Brain pericyte (primary cell): ENCODE data around the gene CABCOCO1.
"Not testable (repeated sequence)": the region's sequence is repeated elsewhere in the genome, so short reads cannot be mapped to it uniquely, and the experiment has no call there.

Source experiments
- DNase-seq: peaks from one replicate; pipeline ENCODE4 v3.0.0-alpha.2; 2012; ENCODE audit warnings: low read depth, low spot score

The CABCOCO1 gene

DNA sequence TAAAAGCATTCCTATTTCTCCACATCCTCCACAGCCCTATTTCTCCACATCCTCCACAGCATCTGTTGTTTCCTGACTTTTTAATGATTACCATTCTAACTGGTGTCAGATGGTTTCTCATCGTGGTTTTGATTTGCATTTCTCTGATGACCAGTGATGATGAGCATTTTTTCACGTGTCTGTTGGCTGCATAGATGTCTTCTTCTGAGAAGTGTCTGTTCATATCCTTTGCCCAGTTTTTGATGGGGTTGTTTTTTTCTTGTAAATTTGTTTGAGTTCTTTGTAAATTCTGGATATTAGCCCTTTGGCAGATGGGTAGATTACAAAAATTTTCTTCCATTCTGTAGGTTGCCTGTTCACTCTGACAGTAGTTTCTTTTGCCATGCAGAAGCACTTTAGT, 49.4 kb downstream of the CABCOCO1 start:
- DNase-seq, result not testable (repeated sequence)

DNA sequence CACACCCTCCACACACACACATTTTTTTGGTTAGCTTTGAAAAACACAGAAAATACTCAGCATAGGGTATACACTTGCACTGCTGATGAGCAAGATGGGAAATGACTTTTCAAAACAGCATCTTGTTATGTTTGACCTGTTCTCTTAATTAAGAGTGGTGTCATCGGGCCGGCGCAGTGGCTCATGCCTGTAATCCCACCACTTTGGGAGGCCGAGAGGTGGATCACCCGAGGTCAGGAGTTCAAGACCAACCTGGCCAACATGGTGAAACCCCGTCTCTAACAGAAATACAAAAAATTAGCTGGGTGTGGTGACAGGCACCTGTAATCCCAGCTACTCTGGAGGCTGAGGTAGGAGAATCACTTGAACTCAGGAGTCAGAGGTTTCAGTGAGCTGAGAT, 56.7 kb downstream of the CABCOCO1 start:
- DNase-seq, result not testable (repeated sequence)

DNA sequence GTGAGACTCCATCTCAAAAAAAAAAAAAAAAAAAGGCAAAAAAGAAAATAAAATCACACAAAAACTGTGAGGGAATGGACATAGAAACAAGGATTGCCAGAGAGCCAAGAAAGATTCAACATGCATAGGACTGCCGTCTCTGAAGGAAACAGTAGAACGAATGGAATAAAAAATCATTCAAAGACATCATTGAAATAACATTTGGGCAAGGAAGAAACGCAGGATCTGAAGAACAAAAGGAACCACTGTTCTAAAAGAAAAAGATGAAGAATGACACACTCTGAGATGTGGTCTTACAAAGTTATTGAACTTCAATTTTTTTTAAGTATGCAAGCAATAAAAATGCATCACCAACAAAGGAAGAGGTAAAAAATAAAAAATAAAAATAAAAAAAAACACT, 57.2 kb downstream of the CABCOCO1 start:
- no peak for DNase-seq

DNA sequence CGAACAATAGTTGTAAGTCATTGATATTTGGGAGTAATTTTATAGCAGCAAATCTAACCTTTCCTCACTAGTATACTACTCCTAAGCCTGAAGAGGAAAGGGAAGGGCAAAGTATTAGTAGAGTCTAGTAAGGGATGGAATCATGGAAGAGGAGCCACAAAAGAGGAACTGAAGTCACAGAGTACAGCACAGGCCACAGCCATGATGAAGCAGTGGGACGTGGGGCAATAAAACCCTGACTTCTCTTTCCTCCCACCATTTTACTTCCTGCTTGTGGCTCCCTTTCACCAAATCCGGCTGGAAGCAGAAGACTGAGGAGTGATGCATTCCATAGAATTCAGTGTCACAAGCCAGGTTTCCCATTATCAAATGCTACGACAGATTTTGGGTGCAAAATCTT, 58.7 kb downstream of the CABCOCO1 start:
- no peak for DNase-seq

DNA sequence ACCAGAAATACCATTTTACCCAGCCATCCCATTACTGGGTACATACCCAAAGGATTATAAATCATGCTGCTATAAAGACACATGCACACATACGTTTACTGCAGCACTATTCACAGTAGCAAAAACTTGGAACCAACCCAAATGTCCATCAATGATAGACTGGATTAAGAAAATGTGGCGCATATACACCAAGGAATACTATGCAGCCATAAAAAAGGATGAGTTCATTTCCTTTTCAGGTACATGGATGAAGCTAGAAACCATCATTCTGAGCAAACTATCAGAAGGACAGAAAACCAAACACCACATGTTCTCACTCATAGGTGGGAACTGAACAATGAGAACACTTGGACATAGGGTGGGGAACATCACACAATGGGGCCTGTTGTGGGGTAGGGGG, 62.5 kb downstream of the CABCOCO1 start:
- DNase-seq, result not testable (repeated sequence)

DNA sequence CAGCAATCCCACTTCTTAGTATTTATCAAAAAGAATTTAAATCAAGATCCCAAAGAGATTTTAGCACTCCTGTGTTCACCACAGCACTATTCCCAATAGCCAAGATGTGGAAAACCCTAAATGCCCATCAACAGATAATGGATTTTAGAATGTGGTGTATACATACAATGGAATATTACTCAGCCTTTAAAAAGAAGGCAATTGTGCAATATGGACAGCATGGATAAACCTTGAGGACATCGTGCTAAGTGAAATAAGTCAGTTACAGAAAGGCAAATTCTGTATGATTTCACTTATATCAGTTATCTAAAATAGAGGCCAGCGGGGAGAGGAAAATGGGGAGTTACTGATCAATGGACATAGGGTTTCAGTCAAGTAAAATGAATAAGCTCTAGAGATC, 66.9 kb downstream of the CABCOCO1 start:
- no peak for DNase-seq

DNA sequence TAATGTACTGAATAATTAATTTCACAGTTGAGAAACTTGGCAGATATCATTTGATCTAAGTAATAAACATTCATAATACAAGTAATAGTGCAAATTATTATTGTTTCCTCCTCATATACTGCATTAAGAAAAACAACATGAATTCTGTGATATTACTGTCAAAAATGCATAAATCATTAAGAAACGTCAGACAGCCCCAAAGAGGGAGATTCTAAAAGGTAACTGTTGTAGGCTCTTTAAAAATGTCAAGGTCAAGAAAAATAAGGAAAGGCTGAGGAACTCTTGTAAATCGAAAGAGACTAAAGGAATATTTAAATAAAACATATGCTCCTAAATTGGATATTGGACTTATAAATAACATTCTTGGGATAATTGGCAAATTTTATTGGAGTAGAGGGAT, 67.9 kb downstream of the CABCOCO1 start:
- DNase-seq, result no peak

DNA sequence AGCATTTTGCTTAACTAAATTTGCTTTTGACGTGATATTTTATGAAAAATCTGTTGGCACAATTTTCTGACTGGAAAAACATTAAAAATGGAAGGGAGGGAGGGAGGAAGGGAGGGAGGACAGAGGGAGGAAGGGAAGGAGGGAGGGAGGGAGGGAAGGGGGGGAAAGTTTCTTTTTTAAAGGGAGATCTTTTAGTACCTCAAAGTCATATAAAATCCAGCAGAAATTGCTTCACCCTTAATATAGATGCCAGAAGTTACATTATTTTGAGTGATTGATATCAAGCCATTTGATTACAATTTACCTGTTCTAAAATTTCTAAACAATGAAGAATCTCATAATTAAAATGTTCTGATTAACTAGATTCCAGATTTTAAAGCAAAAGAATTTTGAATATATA, 68.9 kb downstream of the CABCOCO1 start:
- no peak for DNase-seq

DNA sequence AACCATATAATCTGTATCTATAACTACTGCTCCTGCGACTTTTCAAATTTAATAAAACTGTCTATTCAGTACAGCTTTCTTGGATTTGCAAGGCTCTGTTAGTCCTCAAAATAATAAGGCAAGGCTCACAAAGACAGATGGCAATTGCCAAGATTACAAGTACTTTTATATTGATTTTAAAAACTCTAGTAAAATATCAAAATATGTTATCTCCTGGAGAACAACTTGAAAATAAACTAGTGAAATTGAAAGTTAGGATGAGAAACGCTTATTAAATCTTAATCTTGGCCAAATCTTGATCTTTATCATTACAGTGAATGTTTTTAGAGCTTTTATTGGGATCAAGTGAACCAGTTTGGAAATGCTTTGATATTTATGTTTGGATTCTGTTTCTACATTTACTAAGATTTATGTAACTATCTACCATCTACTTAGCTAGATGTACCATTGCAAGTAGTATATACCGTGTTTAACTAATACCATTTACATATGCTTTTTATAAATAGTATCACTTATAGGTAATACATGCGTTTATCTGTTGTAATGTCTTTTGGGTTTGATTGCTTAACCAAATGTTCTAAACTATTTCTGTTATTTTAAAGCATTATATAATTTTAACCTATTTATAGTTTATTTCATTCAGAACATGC, 70.0 kb downstream of the CABCOCO1 start:
- no peak for DNase-seq

DNA sequence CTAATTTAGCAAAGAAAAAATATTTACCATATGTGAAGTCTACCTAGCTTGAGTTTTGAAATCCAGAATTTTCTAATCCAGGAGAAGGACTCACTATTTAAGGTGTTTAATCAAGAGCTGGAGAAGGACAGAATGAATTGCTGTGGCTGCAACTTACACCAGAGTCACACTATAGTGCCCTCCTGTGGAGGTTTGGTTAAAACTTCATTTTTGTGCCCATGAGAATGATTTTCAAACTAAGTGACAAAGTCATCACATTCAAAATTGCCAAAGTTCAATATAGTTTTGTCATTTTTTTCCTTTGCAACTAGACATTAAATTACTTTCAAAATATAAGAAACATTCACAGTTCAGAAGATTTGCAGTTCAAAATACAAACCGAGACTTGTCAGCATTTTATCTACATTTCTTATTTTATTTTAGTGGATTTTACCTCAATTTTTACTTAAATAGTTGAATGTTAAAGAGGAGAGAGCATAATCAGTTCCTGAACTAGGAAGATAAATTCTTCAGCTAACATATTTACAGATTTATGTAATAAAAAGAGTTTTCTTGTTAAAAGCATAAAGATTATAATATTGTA, 70.7 kb downstream of the CABCOCO1 start:
- no peak for DNase-seq

DNA sequence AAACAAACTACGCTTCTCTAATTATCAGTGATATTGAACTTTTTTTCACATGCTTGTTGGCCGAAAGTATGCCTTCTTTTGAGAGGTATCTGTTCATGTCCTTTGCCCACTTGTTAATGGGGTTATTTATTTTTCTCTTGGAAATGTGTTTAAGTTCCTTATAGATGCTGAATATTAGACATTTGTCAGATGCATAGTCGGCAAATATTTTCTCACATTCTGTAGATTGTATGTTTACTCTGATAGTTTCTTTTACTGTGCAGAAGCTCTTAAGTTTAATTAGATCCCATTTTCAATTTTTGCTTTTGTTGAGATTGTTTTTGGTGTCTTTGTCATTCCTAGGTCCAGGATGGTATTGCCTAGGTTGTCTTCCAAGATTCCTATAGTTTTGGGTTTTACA, 73.2 kb downstream of the CABCOCO1 start:
- no peak for DNase-seq

DNA sequence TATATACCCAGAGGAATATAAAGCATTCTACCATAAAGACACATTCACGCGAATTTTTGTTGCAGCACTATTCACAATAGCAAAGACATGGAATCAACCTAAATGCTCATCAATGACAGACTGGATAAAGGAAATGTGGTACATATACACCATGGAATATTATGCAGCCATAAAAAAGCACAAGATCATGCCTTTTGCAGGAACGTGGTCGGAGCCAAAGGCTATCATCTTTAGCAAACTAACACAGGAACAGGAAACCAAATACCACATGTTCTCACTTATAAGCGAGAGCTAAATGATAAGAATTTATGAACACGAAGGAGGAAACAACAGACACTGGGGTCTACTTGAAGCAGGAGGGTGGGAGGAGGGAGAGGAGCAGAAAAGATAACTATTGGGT, 74.7 kb downstream of the CABCOCO1 start:
- not testable (repeated sequence) for DNase-seq

DNA sequence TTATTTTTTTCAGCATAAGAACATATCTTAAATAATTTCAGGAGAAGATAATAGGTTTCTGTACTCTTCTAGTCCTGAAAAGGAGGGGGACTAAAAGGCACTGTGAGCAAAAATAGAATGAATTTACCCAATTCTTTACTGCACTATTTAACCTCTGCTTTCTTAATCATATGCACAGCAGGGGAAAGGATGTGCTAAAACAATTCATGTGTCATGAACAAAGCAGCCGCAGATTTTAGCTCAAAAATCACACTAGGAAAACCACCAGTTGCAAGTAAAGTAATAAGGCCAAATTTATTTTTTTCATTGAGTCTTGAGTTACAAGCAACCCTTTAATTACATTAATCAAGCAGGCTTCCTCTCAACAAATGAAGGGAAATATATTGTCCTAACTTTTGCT, 80.1 kb downstream of the CABCOCO1 start:
- no peak for DNase-seq

DNA sequence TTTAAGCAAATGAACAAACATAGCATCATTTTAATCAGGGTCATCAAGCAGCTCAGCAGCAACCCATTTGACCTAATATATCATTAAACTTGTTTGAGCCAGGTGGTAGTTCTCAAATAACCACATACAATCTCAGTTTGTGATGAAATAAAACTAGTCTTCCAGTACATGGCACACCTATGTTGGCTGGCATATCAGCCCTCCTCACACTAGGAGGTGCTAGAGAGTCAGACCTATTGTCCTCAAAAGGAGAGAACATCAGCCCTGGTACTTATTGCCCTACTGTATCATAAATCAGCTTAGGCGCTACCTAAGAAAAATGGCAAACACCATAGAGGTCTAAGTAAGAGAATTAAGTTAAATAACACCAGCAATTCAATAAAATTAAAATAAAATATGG, 81.7 kb downstream of the CABCOCO1 start:
- no peak for DNase-seq

DNA sequence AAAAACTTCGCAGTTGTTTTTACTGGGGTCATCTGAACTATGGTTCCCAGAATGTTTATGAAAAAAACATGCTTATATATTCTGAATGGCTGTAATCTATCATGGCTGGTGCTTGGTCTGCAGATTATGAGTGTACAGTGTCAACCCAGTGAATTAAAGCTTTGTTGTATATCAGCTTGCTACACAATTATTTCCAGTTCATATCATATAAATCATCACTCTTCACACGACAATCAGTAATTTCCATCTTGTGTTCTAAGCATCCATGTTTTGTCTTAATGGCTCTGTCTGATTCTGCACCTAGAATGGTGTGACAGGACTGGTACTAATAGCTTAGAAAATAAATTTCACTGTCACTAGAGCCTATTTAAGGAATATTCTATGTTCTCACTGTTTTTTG, 83.6 kb downstream of the CABCOCO1 start:
- DNase-seq, result no peak

DNA sequence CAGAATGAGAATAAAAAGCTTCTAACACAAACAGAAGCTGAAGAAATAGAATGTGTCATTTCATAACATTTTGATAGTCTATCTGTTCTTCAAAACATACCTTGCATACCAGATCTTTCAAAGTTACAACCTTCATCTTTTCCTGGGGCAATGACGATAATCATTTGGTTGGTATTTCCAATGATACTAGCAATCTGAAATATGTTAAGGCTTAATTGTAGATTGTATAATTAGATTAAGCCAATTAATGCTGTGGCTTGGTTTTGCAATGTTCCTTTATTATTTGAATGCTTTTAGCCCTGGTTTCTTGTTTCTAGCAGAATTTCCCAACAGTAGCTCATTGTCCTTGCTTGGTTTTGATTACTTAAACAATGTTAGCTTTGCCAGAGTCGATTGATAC, 84.6 kb downstream of the CABCOCO1 start:
- no peak for DNase-seq

DNA sequence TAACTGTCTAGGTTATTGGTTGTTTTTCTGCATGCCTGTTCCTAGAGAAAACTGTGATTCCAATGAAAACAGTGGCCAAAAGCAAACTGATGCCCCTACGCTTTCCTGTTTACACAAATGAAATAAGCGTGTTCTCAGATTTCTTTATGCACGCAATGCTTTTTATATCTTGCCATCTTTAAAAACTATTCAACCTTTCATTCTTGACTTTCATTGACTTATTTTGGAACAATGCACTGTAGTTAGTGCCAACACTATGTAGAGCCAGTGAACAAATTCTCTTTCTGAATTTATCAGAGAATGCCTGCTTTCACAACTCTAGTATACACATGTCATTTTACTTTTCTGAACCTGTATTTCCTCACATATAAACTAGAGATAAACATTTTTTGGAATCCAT, 86.6 kb downstream of the CABCOCO1 start:
- DNase-seq, result no peak

DNA sequence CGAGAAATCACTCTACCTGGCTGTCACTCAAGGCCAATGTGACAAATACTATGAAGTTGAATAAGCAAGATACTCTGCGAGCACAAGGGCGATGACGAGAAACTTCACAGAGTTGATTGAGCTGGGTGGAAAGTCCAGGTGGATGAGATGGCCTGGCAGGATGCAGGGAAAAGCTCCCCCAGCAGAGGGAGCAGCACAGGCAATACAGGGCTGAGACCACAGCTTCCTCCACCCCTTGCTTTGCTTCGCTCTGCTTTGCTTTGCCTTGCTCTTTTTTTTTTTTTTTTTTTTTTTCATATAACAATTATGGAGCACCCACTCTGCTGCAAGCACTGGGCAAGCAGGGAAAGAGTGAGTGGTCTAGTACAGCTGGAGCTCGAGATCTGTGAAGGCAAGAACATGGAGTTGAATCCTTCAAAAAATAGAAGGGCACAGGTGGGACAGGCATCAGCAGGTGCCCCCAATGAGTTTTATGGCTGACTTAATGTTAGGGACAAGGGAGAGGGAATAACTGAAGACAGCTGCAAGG, 88.3 kb downstream of the CABCOCO1 start:
- no peak for DNase-seq

DNA sequence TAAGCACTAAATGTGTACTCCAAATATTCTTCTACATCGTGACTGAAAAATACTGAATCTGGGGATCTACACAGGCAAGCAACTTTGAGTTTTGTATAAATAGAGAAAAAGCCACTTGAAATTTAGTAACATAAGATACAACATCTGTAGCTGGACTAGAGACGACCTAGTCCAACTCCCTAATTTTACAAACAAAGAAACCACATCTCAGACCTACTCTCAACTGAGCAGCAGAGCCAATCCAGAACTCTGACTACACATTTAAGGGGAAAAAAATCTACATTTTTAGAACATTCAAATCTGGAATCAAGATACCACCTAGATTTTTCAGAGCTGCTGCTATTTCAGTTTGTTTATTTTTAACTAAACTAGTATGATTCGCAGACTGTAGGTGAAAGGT, 88.9 kb downstream of the CABCOCO1 start:
- DNase-seq, result no peak

DNA sequence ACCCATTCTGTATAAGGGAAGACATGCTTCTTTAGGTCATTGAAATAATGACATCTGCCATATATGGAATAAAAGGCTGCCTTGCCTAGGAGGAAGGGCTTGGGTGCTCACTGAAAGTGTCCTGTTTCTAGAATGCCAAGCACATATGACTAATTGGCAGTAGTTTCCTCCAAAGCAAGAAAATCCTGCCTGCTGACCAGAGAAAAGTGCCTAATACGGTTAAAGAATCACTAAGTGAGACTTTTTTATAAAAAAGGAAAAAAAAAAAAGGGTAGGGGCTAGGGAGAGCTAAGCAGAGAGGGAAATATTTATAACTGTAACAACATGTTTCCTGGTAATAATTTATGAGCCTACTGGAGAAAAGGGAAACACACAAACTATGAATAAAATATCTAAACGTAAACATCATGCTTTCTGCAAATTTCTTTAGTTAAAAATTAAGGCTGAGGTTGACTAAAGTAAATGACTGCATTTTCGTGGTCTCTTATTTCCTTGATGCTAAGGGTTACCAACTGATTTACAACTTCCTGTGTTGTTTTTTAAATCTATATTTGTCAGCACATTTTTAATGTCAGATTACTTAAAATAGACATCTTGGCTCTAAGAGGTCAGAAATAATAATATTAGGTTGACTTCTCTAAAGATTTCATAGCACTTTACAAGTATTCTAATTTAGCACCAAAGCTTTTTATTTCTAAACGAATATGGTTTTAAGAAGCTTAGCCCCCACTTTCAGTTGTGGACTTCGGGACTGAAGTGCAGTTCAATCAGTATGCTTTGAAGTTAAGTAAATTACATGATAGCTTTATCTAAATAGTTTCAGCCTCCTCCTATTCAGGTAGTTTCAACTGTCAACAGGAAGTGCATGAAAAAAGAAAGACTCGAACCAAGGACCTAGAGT, 89.6 kb downstream of the CABCOCO1 start:
- DNase-seq, result no peak

DNA sequence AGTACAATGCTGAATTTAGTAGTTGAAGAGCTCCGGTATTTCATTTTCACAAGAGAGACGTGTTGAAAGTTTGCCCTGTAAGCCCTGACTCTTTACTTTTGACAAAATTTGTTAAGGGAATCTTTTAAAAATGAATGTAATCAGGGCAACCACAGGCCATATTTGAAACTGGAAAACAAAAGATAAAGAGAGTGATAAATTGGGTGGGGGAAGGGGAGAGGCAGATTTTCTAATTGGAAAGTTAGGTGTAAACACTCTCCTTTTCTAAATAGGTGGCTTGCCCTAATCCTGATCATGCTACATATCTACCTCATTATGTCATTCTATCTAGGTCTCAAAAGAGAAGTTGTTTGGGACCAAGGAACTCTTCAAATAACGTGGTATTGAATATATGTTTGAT, 90.7 kb downstream of the CABCOCO1 start:
- no peak for DNase-seq
